ENCODE results near the gene NOS3.

Gene NOS3

DNA sequence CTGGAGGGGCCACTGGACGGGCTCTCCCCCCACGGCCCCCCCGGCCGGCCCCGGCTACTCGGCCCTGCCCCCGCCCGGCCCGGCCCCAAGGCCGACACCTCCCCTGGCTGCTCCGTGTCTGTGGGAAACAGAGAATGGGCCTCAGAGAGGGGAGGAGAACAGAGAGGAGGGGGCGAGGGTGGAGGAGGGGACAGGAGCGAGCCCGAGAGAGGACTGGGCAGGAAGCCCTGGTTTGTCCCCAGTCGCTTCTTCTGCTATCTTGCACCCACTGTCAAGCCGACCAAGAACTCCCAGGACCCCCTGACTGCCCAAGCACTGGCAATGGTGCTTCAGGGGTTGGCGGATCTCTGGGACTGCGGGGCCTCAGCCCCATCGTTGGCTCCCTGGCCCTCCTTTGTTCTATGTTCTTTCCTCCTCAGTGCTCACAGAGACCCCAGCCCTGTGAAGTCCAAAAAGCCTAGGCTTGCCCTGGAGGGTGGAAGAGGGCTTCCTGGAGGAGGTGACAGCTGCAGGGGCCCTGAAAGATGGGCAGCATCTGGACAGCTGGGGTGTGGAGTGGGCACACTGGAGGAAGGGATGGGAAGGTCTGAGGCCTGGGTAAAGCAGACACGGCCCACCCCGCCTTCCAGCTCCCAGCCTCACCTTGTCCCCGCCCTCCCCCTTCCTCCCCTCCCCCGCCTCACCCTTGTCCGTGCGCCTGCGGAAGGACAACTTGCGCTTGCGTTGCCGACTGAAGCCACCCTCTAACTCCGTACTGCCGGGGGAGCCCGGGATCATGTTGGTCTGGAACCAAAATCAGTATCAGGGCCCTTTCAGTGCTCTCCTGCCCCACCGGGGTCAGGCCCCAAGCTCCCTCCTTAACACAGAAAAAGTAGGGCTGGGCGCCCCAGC, 42.8 kb upstream of the NOS3 start:
- no peak overlapping the region for H3K27ac ChIP-seq (ENCODE audit: low read depth, low read length)
- H4K5ac ChIP-seq (ENCODE audit: low read length): no peak overlapping the region
- no peak overlapping the region for H4K8ac ChIP-seq (ENCODE audit: low read depth, low read length)
- H3K4me1 ChIP-seq (ENCODE audit: control insufficient read depth, low read depth, low read length): peaks cover 13% of the 10 kb centered on the region
- H3K9ac ChIP-seq (ENCODE audit: low read length): peak overlapping the region; percentile 44
- H2BK120ac ChIP-seq (ENCODE audit: low read depth, low read length): no peak overlapping the region
- no peak overlapping the region for H2BK15ac ChIP-seq (replicated peaks; ENCODE audit: low read depth)
- no peak overlapping the region for H2BK5ac ChIP-seq (ENCODE audit: low read length)
- H3K56ac ChIP-seq (ENCODE audit: low read length): peak overlapping the region; percentile 69
- no peak overlapping the region for H3K23ac ChIP-seq (ENCODE audit: low read length)
- H3K4ac ChIP-seq (ENCODE audit: low read depth, low read length): no peak overlapping the region
- no peak overlapping the region for H3K4me3 ChIP-seq (ENCODE audit: low read length)
- no peaks in the 10 kb centered on the region for H3K79me2 ChIP-seq (ENCODE audit: control insufficient read depth, insufficient read depth, low read length)
- H3K79me1 ChIP-seq (ENCODE audit: low read length): no peaks in the 10 kb centered on the region
- no peaks in the 10 kb centered on the region for H3K36me3 ChIP-seq (ENCODE audit: control insufficient read depth, insufficient read depth, low read length)
- H2AK5ac ChIP-seq (ENCODE audit: low read length): no peak overlapping the region
- DNase-seq: peak; percentile 32
- WGBS (ENCODE audit: extremely low coverage, insufficient coverage, low lambda C conversion rate): no CpG with 5 or more reads among the region's 34 CpGs
- no peaks in the 10 kb centered on the region for H3K27me3 ChIP-seq (ENCODE audit: insufficient read depth, low read length, poor library complexity)
- H3K4me2 ChIP-seq (ENCODE audit: low read length): peak overlapping the region; percentile 21
- H3K18ac ChIP-seq (ENCODE audit: low read length): peak overlapping the region; percentile 10

DNA sequence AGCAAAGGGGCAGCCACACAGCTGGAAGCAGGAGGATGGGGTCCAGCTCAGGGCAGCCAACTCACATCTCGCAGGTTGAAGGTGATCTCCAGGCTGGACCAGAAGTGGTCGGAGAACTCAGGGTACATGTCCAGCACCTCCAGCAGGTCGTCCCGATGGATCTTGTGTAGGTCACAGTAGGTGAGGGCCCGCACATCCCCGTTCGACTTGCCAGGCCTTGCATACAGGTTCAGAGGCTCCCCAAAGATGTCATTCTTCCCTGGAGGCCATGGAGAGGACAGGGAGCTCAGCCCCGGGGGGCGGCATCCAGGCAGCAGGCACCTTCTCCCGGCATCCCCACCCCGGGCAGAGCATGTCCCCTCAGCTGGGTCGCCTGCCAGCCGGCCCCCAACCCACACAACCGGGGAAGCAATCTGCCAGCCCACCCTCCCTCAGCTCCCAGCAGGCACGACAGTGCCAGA, 42.0 kb upstream of the NOS3 start:
- DNase-seq: no peak
- H2BK120ac ChIP-seq (ENCODE audit: low read depth, low read length): no peak overlapping the region
- H3K4ac ChIP-seq (ENCODE audit: low read depth, low read length): no peak overlapping the region
- H3K56ac ChIP-seq (ENCODE audit: low read length): peak overlapping the region; percentile 78
- no peaks in the 10 kb centered on the region for H3K79me1 ChIP-seq (ENCODE audit: low read length)
- no peak overlapping the region for H3K27ac ChIP-seq (ENCODE audit: low read depth, low read length)
- no peaks in the 10 kb centered on the region for H3K79me2 ChIP-seq (ENCODE audit: control insufficient read depth, insufficient read depth, low read length)
- no peaks in the 10 kb centered on the region for H3K36me3 ChIP-seq (ENCODE audit: control insufficient read depth, insufficient read depth, low read length)
- H3K23ac ChIP-seq (ENCODE audit: low read length): peak overlapping the region; percentile 37
- no peak overlapping the region for H3K9ac ChIP-seq (ENCODE audit: low read length)
- H4K5ac ChIP-seq (ENCODE audit: low read length): no peak overlapping the region
- H2BK5ac ChIP-seq (ENCODE audit: low read length): no peak overlapping the region
- no peak overlapping the region for H2BK15ac ChIP-seq (replicated peaks; ENCODE audit: low read depth)
- H3K4me2 ChIP-seq (ENCODE audit: low read length): no peak overlapping the region
- no peak overlapping the region for H2AK5ac ChIP-seq (ENCODE audit: low read length)
- no peak overlapping the region for H4K8ac ChIP-seq (ENCODE audit: low read depth, low read length)
- H3K4me1 ChIP-seq (ENCODE audit: control insufficient read depth, low read depth, low read length): peaks cover 13% of the 10 kb centered on the region
- H3K4me3 ChIP-seq (ENCODE audit: low read length): no peak overlapping the region
- no CpG with 5 or more reads among the region's 15 CpGs for WGBS (ENCODE audit: extremely low coverage, insufficient coverage, low lambda C conversion rate)
- no peaks in the 10 kb centered on the region for H3K27me3 ChIP-seq (ENCODE audit: insufficient read depth, low read length, poor library complexity)
- no peak overlapping the region for H3K18ac ChIP-seq (ENCODE audit: low read length)

DNA sequence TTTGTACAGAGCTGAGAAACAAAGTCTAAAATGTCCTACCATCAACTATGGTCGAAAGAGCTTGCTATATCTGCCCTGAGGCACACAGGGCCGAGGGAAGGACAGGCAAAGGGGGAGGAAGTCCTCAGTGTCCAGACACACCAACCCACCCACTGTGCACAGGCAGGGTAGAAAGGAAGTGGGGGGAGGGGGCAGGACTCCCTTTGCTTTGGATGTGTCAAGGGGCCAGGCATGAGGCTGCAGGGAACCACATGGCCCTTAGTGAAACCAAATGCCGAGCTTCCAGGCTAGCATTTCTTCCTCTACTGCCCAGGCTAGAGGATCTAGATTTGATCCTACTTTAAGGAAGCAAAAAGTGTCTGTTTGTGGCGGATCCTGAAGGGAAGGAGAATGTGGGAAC, 41.3 kb upstream of the NOS3 start:
- H4K8ac ChIP-seq (ENCODE audit: low read depth, low read length): no peak overlapping the region
- no peak overlapping the region for H3K4me2 ChIP-seq (ENCODE audit: low read length)
- WGBS (ENCODE audit: extremely low coverage, insufficient coverage, low lambda C conversion rate): no CpG with 5 or more reads among the region's 4 CpGs
- no peak overlapping the region for H4K5ac ChIP-seq (ENCODE audit: low read length)
- H3K56ac ChIP-seq (ENCODE audit: low read length): peak overlapping the region; percentile 65
- peak overlapping the region; percentile 19 for H3K18ac ChIP-seq (ENCODE audit: low read length)
- no peaks in the 10 kb centered on the region for H3K36me3 ChIP-seq (ENCODE audit: control insufficient read depth, insufficient read depth, low read length)
- peak overlapping the region; percentile 31 for H3K27ac ChIP-seq (ENCODE audit: low read depth, low read length)
- DNase-seq: peak; percentile 87
- no peak overlapping the region for H3K4ac ChIP-seq (ENCODE audit: low read depth, low read length)
- H3K4me1 ChIP-seq (ENCODE audit: control insufficient read depth, low read depth, low read length): peaks cover 13% of the 10 kb centered on the region
- H3K4me3 ChIP-seq (ENCODE audit: low read length): no peak overlapping the region
- no peaks in the 10 kb centered on the region for H3K79me2 ChIP-seq (ENCODE audit: control insufficient read depth, insufficient read depth, low read length)
- H2BK5ac ChIP-seq (ENCODE audit: low read length): peak overlapping the region; percentile 36
- no peak overlapping the region for H2BK120ac ChIP-seq (ENCODE audit: low read depth, low read length)
- H3K23ac ChIP-seq (ENCODE audit: low read length): no peak overlapping the region
- H2BK15ac ChIP-seq (replicated peaks; ENCODE audit: low read depth): no peak overlapping the region
- no peaks in the 10 kb centered on the region for H3K27me3 ChIP-seq (ENCODE audit: insufficient read depth, low read length, poor library complexity)
- H3K9ac ChIP-seq (ENCODE audit: low read length): no peak overlapping the region
- no peaks in the 10 kb centered on the region for H3K79me1 ChIP-seq (ENCODE audit: low read length)
- H2AK5ac ChIP-seq (ENCODE audit: low read length): peak overlapping the region; percentile 48

DNA sequence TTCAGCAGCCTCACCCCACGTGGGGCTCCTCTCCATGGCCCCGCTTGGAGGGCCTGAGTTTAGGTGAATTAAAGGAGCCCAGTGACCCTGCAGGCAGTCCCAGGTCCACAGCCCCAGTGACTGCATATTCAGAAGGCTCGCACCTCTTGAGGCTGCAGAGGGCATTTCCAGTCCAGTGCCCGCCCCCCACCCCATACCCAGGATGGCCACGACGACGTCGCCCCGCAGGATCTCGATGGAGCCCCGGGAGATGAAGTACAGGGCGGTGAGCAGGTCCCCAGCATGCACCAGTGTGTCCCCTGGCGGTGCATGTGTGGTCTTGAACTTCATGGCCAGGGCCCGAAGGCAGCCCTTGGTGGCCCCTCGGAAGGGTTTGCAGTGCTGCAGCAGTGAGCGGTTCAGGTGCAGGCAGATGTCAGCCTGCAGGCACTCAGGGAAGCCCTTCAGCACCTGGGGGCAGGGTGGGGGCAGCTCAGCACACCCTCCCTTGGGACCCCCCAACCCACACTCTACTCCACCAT, 40.8 kb upstream of the NOS3 start:
- Histone ChIP-seq H3K23ac (ENCODE audit: low read length) (no peak overlapping the region), H3K4me2 (ENCODE audit: low read length) (no peak overlapping the region), H3K79me1 (ENCODE audit: low read length) (no peaks in the 10 kb centered on the region), H2BK15ac (replicated peaks; ENCODE audit: low read depth) (no peak overlapping the region), H3K4me1 (ENCODE audit: control insufficient read depth, low read depth, low read length) (peaks cover 13% of the 10 kb centered on the region), H4K5ac (ENCODE audit: low read length) (no peak overlapping the region), H3K4me3 (ENCODE audit: low read length) (no peak overlapping the region), H2BK120ac (ENCODE audit: low read depth, low read length) (no peak overlapping the region), H3K9ac (ENCODE audit: low read length) (no peak overlapping the region), H3K27me3 (ENCODE audit: insufficient read depth, low read length, poor library complexity) (no peaks in the 10 kb centered on the region), H2AK5ac (ENCODE audit: low read length) (peak overlapping the region; percentile 48), H3K4ac (ENCODE audit: low read depth, low read length) (no peak overlapping the region), H3K56ac (ENCODE audit: low read length) (peak overlapping the region; percentile 65), H3K18ac (ENCODE audit: low read length) (peak overlapping the region; percentile 19), H3K79me2 (ENCODE audit: control insufficient read depth, insufficient read depth, low read length) (no peaks in the 10 kb centered on the region), H3K27ac (ENCODE audit: low read depth, low read length) (peak overlapping the region; percentile 31), H2BK5ac (ENCODE audit: low read length) (peak overlapping the region; percentile 36), H4K8ac (ENCODE audit: low read depth, low read length) (no peak overlapping the region), H3K36me3 (ENCODE audit: control insufficient read depth, insufficient read depth, low read length) (no peaks in the 10 kb centered on the region)
- DNase-seq: no peak
- WGBS (ENCODE audit: extremely low coverage, insufficient coverage, low lambda C conversion rate): no CpG with 5 or more reads among the region's 16 CpGs

DNA sequence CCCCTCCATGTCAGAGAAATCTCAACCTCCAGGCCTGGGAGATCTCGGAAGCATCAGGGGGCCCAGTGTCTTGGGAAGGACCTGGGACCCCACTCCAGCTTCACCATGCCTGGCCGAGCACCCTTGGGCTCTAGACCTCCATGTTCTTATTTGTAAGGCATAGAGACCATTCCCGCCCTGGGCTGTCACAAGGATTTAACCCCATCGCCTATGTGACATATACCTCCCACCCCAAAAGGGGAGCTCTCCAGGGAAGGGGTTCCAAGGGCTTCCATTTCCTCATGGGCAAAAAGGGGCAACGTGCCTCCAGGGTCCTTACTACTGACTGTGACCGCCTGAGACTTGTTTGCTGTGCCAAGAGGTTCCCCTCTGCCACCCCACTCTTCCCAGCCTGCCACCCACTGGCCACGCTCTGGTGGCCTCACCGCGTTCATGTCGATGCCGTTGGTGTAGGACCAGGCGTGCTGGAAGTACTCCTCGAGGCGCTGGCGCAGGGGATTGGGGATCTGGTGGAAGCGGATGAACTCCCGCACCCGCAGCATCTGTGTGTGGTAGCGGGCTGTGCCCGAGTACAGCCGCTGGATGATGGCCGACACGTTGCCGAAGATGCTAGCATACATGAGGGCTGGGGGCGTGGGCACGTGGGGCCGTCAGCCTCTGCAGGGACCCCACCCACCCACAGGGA, 40.2 kb upstream of the NOS3 start:
- WGBS (ENCODE audit: extremely low coverage, insufficient coverage, low lambda C conversion rate): no CpG with 5 or more reads among the region's 27 CpGs
- no peak overlapping the region for H3K4me3 ChIP-seq (ENCODE audit: low read length)
- no peak overlapping the region for H2BK15ac ChIP-seq (replicated peaks; ENCODE audit: low read depth)

More for the DNA sequence above, 40.2 kb upstream of the NOS3 start:
- Histone ChIP-seq H2BK5ac (ENCODE audit: low read length) (no peak overlapping the region), H2BK120ac (ENCODE audit: low read depth, low read length) (no peak overlapping the region), H3K23ac (ENCODE audit: low read length) (no peak overlapping the region), H4K5ac (ENCODE audit: low read length) (no peak overlapping the region), H3K36me3 (ENCODE audit: control insufficient read depth, insufficient read depth, low read length) (no peaks in the 10 kb centered on the region), H4K8ac (ENCODE audit: low read depth, low read length) (no peak overlapping the region), H3K79me1 (ENCODE audit: low read length) (no peaks in the 10 kb centered on the region), H3K18ac (ENCODE audit: low read length) (no peak overlapping the region), H3K4me1 (ENCODE audit: control insufficient read depth, low read depth, low read length) (peaks cover 13% of the 10 kb centered on the region), H3K56ac (ENCODE audit: low read length) (no peak overlapping the region), H2AK5ac (ENCODE audit: low read length) (no peak overlapping the region), H3K4ac (ENCODE audit: low read depth, low read length) (no peak overlapping the region), H3K27ac (ENCODE audit: low read depth, low read length) (no peak overlapping the region), H3K4me2 (ENCODE audit: low read length) (no peak overlapping the region), H3K27me3 (ENCODE audit: insufficient read depth, low read length, poor library complexity) (no peaks in the 10 kb centered on the region), H3K9ac (ENCODE audit: low read length) (no peak overlapping the region), H3K79me2 (ENCODE audit: control insufficient read depth, insufficient read depth, low read length) (no peaks in the 10 kb centered on the region)
- no peak for DNase-seq
